CD4-positive, CD25-positive, alpha-beta regulatory T cell (primary cell): Measurements from ENCODE around the gene VSIG10L. TPM values are rescaled to one million over a fixed set of nuclear protein-coding genes. Genes with fewer than 3 reads are reported as not detected.

ENCODE experiments used
- ATAC-seq, 2 donors: fragments of 150-1000 bp; cut with Tn5 transposase; one replicate each; pipeline ENCODE4 v1.10.0; 2021; ENCODE audit warnings: low read depth in 2 of 2, moderate number of reproducible peaks in 2 of 2, moderate library complexity in 1 of 2
- DNase-seq, 3 donors: peaks; one replicate each; pipeline versions ENCODE4 v3.0.0 to v3.0.0-alpha.2; 2012 to 2022; ENCODE audit warnings: mixed read lengths in 1 of 3
- H3K27ac ChIP-seq: one replicate; pipeline ENCODE4 v1.7.0; 2013; ENCODE audit warnings: mild to moderate bottlenecking, low read length; ENCODE audit not compliant: insufficient read depth, poor library complexity, severe bottlenecking
- H3K27me3 ChIP-seq: one replicate; pipeline ENCODE4 v1.7.0; 2013; ENCODE audit warnings: low read length; ENCODE audit not compliant: control insufficient read depth, insufficient read depth
- H3K36me3 ChIP-seq: one replicate; pipeline ENCODE4 v1.7.0; 2013; ENCODE audit warnings: mild to moderate bottlenecking, low read length, moderate library complexity; ENCODE audit not compliant: control insufficient read depth, insufficient read depth
- H3K4me1 ChIP-seq: 2 replicates; pipeline ENCODE4 v1.7.0; 2013; ENCODE audit warnings: mild to moderate bottlenecking, low read length; ENCODE audit not compliant: insufficient read depth, control insufficient read depth, poor library complexity, severe bottlenecking
- H3K4me3 ChIP-seq: one replicate; pipeline ENCODE4 v1.7.0; 2013; ENCODE audit warnings: low read depth, mild to moderate bottlenecking, low read length, moderate library complexity
- H3K9me3 ChIP-seq, 2 experiments: 1 replicate in 1 of 2; 2 replicates in 1 of 2; pipeline ENCODE4 v1.7.0; 2013; ENCODE audit warnings: low read length in 2 of 2, mild to moderate bottlenecking in 1 of 2, moderate library complexity in 1 of 2; ENCODE audit not compliant: control insufficient read depth in 2 of 2
- H3K27ac Mint-ChIP-seq, 3 donors: one replicate each; pipeline ENCODE4 v1.8.0; 2020 to 2022; ENCODE audit warnings: mild to moderate bottlenecking in 3 of 3, mixed read lengths in 3 of 3, moderate library complexity in 2 of 3
- H3K27me3 Mint-ChIP-seq: one replicate; pipeline ENCODE4 v1.8.0; 2022; ENCODE audit warnings: mild to moderate bottlenecking, mixed read lengths
- H3K36me3 Mint-ChIP-seq: one replicate; pipeline ENCODE4 v1.8.0; 2020; ENCODE audit warnings: mixed read lengths
- H3K4me1 Mint-ChIP-seq, 4 donors: one replicate each; pipeline ENCODE4 v1.8.0; 2020 to 2022; ENCODE audit warnings: mixed read lengths in 4 of 4, mild to moderate bottlenecking in 1 of 4
- H3K4me3 Mint-ChIP-seq, 4 donors: one replicate each; pipeline ENCODE4 v1.8.0; 2020 to 2022; ENCODE audit warnings: mild to moderate bottlenecking in 4 of 4, mixed read lengths in 4 of 4, moderate library complexity in 3 of 4
- H3K9me3 Mint-ChIP-seq, 7 donors: one replicate each; pipeline ENCODE4 v1.8.0; 2020 to 2022; ENCODE audit warnings: mixed read lengths in 7 of 7, mild to moderate bottlenecking in 3 of 7, moderate library complexity in 2 of 7
- polyA plus RNA-seq, 4 donors: library from polyadenylated mRNA; unstranded; fragments of 300-500 nt; fragmentation: Illumina TruSeq; gene quantifications; one replicate each; pipeline ENCODE4 v1.2.3, GENCODE V29; 2021
- total RNA-seq: library from RNA; stranded (reverse); gene quantifications from one replicate; pipeline ENCODE4 v1.2.3, GENCODE V29; 2022

Gene VSIG10L
- total and polyA plus RNA-seq, 5 donors from 2014 or later, result 0.15 to 0.37 (median 0.27) TPM; not detected in 2

GRCh38 chr19:51295382-51296126, 46.4 kb downstream of the VSIG10L start:
- H3K27ac Mint-ChIP-seq, result no peak overlapping the region
- no peaks in the 10 kb centered on the region for H3K36me3 ChIP-seq

GRCh38 chr19:51294977-51295375, 47.0 kb downstream of the VSIG10L start:
- H3K9me3 ChIP-seq, result no peaks in the 10 kb centered on the region
- DNase-seq, result no peak
- Mint-ChIP-seq H3K4me1 (no peaks in the 10 kb centered on the region), H3K27ac (no peak overlapping the region), H3K27me3 (peaks cover 8% of the 10 kb centered on the region), H3K9me3 (peaks cover 0 to 6% (median 0%) of the 10 kb centered on the region in 7 donors), H3K4me3 (no peak overlapping the region), H3K36me3 (no peaks in the 10 kb centered on the region)
- no peak for ATAC-seq
- no peak overlapping the region for H3K4me3 ChIP-seq
- no peak overlapping the region for H3K27ac ChIP-seq
- H3K27me3 ChIP-seq, result no peaks in the 10 kb centered on the region
- H3K36me3 ChIP-seq, result no peaks in the 10 kb centered on the region
- H3K4me1 ChIP-seq, result no peaks in the 10 kb centered on the region

More at GRCh38 chr19:51295382-51296126, 46.4 kb downstream of the VSIG10L start:
- Mint-ChIP-seq H3K4me3 (no peak overlapping the region), H3K4me1 (no peaks in the 10 kb centered on the region), H3K9me3 (peaks cover 0 to 6% (median 0%) of the 10 kb centered on the region in 7 donors), H3K36me3 (no peaks in the 10 kb centered on the region), H3K27me3 (peaks cover 4% of the 10 kb centered on the region)
- no peak overlapping the region for H3K4me3 ChIP-seq
- H3K4me1 ChIP-seq, result no peaks in the 10 kb centered on the region
- H3K9me3 ChIP-seq, result no peaks in the 10 kb centered on the region
- DNase-seq (no peak), ATAC-seq (no peak)
- no peak overlapping the region for H3K27ac ChIP-seq
- no peaks in the 10 kb centered on the region for H3K27me3 ChIP-seq

- Histone ChIP-seq H3K36me3 (no peaks in the 10 kb centered on the region), H3K27me3 (no peaks in the 10 kb centered on the region), H3K27ac (no peak overlapping the region), H3K4me1 (no peaks in the 10 kb centered on the region), H3K9me3 (no peaks in the 10 kb centered on the region), H3K4me3 (no peak overlapping the region)
- no peaks in the 10 kb centered on the region for H3K4me1 Mint-ChIP-seq
- H3K27ac Mint-ChIP-seq, result no peak overlapping the region
- H3K9me3 Mint-ChIP-seq, result peaks cover 0 to 3% (median 0%) of the 10 kb centered on the region in 7 donors
- ATAC-seq (no peak), DNase-seq (no peak)
- H3K4me3 Mint-ChIP-seq, result no peak overlapping the region
- no peaks in the 10 kb centered on the region for H3K36me3 Mint-ChIP-seq
- peaks cover 8% of the 10 kb centered on the region for H3K27me3 Mint-ChIP-seq
These were observed 47.5 kb downstream of the VSIG10L start for GRCh38 chr19:51294211-51294976.

- peaks cover 8% of the 10 kb centered on the region for H3K27me3 Mint-ChIP-seq
- H3K27ac Mint-ChIP-seq, result no peak overlapping the region
- ATAC-seq, result no peak
- no peaks in the 10 kb centered on the region for H3K4me1 Mint-ChIP-seq
- peaks cover 0 to 3% (median 0%) of the 10 kb centered on the region in 7 donors for H3K9me3 Mint-ChIP-seq
- DNase-seq, result no peak
- Histone ChIP-seq H3K36me3 (no peaks in the 10 kb centered on the region), H3K4me1 (no peaks in the 10 kb centered on the region), H3K4me3 (no peak overlapping the region), H3K27me3 (no peaks in the 10 kb centered on the region), H3K27ac (no peak overlapping the region), H3K9me3 (no peaks in the 10 kb centered on the region)
- H3K4me3 Mint-ChIP-seq, result no peak overlapping the region
- H3K36me3 Mint-ChIP-seq, result no peaks in the 10 kb centered on the region
These were observed 48.2 kb downstream of the VSIG10L start for GRCh38 chr19:51293571-51294210.

- Mint-ChIP-seq H3K27ac (no peak overlapping the region), H3K27me3 (peaks cover 8% of the 10 kb centered on the region), H3K4me1 (no peaks in the 10 kb centered on the region), H3K9me3 (no peaks in the 10 kb centered on the region), H3K4me3 (no peak overlapping the region), H3K36me3 (no peaks in the 10 kb centered on the region)
- Histone ChIP-seq H3K27me3 (peaks cover 2% of the 10 kb centered on the region), H3K36me3 (no peaks in the 10 kb centered on the region), H3K27ac (no peak overlapping the region), H3K4me1 (no peaks in the 10 kb centered on the region), H3K9me3 (no peaks in the 10 kb centered on the region), H3K4me3 (no peak overlapping the region)
- ATAC-seq (no peak), DNase-seq (no peak)
These were observed 49.0 kb downstream of the VSIG10L start for GRCh38 chr19:51292971-51293370.

- no peaks in the 10 kb centered on the region for H3K36me3 Mint-ChIP-seq
- no peak overlapping the region for H3K4me3 Mint-ChIP-seq
- no peak overlapping the region for H3K27ac Mint-ChIP-seq
- peaks cover 17% of the 10 kb centered on the region for H3K27me3 Mint-ChIP-seq
- Histone ChIP-seq H3K9me3 (no peaks in the 10 kb centered on the region), H3K27ac (no peak overlapping the region), H3K4me1 (no peaks in the 10 kb centered on the region), H3K27me3 (peaks cover 10% of the 10 kb centered on the region), H3K36me3 (no peaks in the 10 kb centered on the region), H3K4me3 (no peak overlapping the region)
- H3K4me1 Mint-ChIP-seq, result no peaks in the 10 kb centered on the region
- no peak for DNase-seq
- ATAC-seq, result no peak
- H3K9me3 Mint-ChIP-seq, result peaks cover 0 to 4% (median 0%) of the 10 kb centered on the region in 7 donors
These were observed 52.3 kb downstream of the VSIG10L start for GRCh38 chr19:51289635-51290034.

- Mint-ChIP-seq H3K9me3 (peaks cover 0 to 7% (median 0%) of the 10 kb centered on the region in 7 donors), H3K4me1 (no peaks in the 10 kb centered on the region), H3K4me3 (no peak overlapping the region), H3K36me3 (no peaks in the 10 kb centered on the region), H3K27ac (no peak overlapping the region), H3K27me3 (peaks cover 20% of the 10 kb centered on the region)
- ATAC-seq (no peak), DNase-seq (no peak)
- Histone ChIP-seq H3K4me1 (no peaks in the 10 kb centered on the region), H3K27me3 (peaks cover 10% of the 10 kb centered on the region), H3K36me3 (no peaks in the 10 kb centered on the region), H3K9me3 (no peaks in the 10 kb centered on the region), H3K4me3 (no peak overlapping the region), H3K27ac (no peak overlapping the region)
These were observed 56.3 kb downstream of the VSIG10L start for GRCh38 chr19:51285682-51286081.
